GDM1 (cell line): ENCODE results near the gene PDGFD.

ENCODE experiments used
- DNase-seq: peaks from one replicate; lab custom pipeline; 2025; lab: John Stamatoyannopoulos, UW

Gene PDGFD

GRCh38 chr11:103920933-103921332 is 243.0 kb downstream of the PDGFD start:
- DNase-seq, result no peak

GRCh38 chr11:103920449-103920848 is 243.5 kb downstream of the PDGFD start:
- DNase-seq, result no peak

GRCh38 chr11:103910721-103911120 is 253.2 kb downstream of the PDGFD start:
- no peak for DNase-seq

- DNase-seq, result no peak
Observed at GRCh38 chr11:103907548-103908455, 256.1 kb downstream of the PDGFD start.

- no peak for DNase-seq
Observed at GRCh38 chr11:103907136-103907535, 256.8 kb downstream of the PDGFD start.

- no peak for DNase-seq
Observed at GRCh38 chr11:103906291-103906867, 257.6 kb downstream of the PDGFD start.

GRCh38 chr11:103904324-103904667 is 259.7 kb downstream of the PDGFD start:
- no peak for DNase-seq

- no peak for DNase-seq
Observed at GRCh38 chr11:103903621-103904323, 260.2 kb downstream of the PDGFD start.

GRCh38 chr11:103902994-103903393 is 261.0 kb downstream of the PDGFD start:
- DNase-seq, result no peak

- no peak for DNase-seq
Observed at GRCh38 chr11:103901656-103902055, 262.3 kb downstream of the PDGFD start.

GRCh38 chr11:103898577-103899336 is 265.2 kb downstream of the PDGFD start:
- DNase-seq, result no peak

GRCh38 chr11:103898065-103898464 is 265.9 kb downstream of the PDGFD start:
- no peak for DNase-seq

GRCh38 chr11:103897160-103897936 is 266.6 kb downstream of the PDGFD start:
- DNase-seq, result no peak

GRCh38 chr11:103895106-103895505 is 268.8 kb downstream of the PDGFD start:
- no peak for DNase-seq

- no peak for DNase-seq
Observed at GRCh38 chr11:103894673-103895072, 269.3 kb downstream of the PDGFD start.

GRCh38 chr11:103894034-103894433 is 269.9 kb downstream of the PDGFD start:
- no peak for DNase-seq

- no peak for DNase-seq
Observed at GRCh38 chr11:103893371-103893770, 270.6 kb downstream of the PDGFD start.

GRCh38 chr11:103892603-103893002 is 271.3 kb downstream of the PDGFD start:
- DNase-seq, result no peak

GRCh38 chr11:103890654-103891053 is 273.3 kb downstream of the PDGFD start:
- DNase-seq, result no peak

GRCh38 chr11:103889679-103890078 is 274.3 kb downstream of the PDGFD start:
- no peak for DNase-seq

GRCh38 chr11:103888541-103888951 is 275.4 kb downstream of the PDGFD start:
- DNase-seq, result no peak
